Liver (tissue), 9 donors: ENCODE data around the gene CUL2. TPM values are rescaled to one million over a fixed set of nuclear protein-coding genes. Genes with fewer than 3 reads are reported as not detected.
"Not testable (repeated sequence)": the region's sequence is repeated elsewhere in the genome, so short reads cannot be mapped to it uniquely, and the experiment has no call there.

ENCODE experiments used
- DNase-seq: peaks from one replicate; pipeline ENCODE4 v3.0.0-alpha.2; 2017; ENCODE audit warnings: low spot score
- H3K27ac ChIP-seq, 2 donors: one replicate each; pipeline ENCODE4 v1.7.0; 2013; ENCODE audit warnings: inconsistent platforms in 2 of 2, low read length in 2 of 2, control low read depth in 1 of 2, low read depth in 1 of 2, mild to moderate bottlenecking in 1 of 2
- H3K27me3 ChIP-seq, 4 donors: one replicate each; pipeline versions ENCODE4 v1.6.1 to v1.7.0; 2013; ENCODE audit warnings: low read length in 3 of 4, inconsistent platforms in 1 of 4, mild to moderate bottlenecking in 1 of 4, moderate library complexity in 1 of 4; ENCODE audit not compliant: control insufficient read depth in 4 of 4, insufficient read depth in 4 of 4
- H3K36me3 ChIP-seq, 4 donors: one replicate each; pipeline versions ENCODE4 v1.6.1 to v1.7.0; 2013; ENCODE audit warnings: low read length in 3 of 4, mild to moderate bottlenecking in 3 of 4, low read depth in 1 of 4, moderate library complexity in 1 of 4; ENCODE audit not compliant: control insufficient read depth in 4 of 4, insufficient read depth in 3 of 4
- H3K4me1 ChIP-seq, 4 donors: one replicate each; pipeline versions ENCODE4 v1.6.1 to v1.7.0; 2013; ENCODE audit warnings: low read length in 3 of 4, mild to moderate bottlenecking in 3 of 4, moderate library complexity in 1 of 4; ENCODE audit not compliant: control insufficient read depth in 4 of 4, insufficient read depth in 4 of 4
- H3K4me3 ChIP-seq, 3 donors: one replicate each; pipeline versions ENCODE4 v1.6.1 to v1.7.0; 2013; ENCODE audit warnings: low read length in 3 of 3, control low read depth in 1 of 3, low read depth in 1 of 3, mild to moderate bottlenecking in 1 of 3
- H3K9ac ChIP-seq, 2 donors: one replicate each; pipeline ENCODE4 v1.7.0; 2013; ENCODE audit warnings: low read length in 2 of 2, mild to moderate bottlenecking in 2 of 2, moderate library complexity in 2 of 2, control low read depth in 1 of 2, low read depth in 1 of 2
- H3K9me3 ChIP-seq, 4 donors: one replicate each; pipeline versions ENCODE4 v1.6.1 to v1.7.0; 2013; ENCODE audit warnings: low read length in 3 of 4; ENCODE audit not compliant: control insufficient read depth in 4 of 4
- EGR1 ChIP-seq, 2 donors: IDR thresholded peaks; 2 replicates each; pipeline ENCODE4 v1.6.1; 2016 to 2018; ENCODE audit warnings: antibody characterized with exemption in 2 of 2, low read depth in 2 of 2
- FOXA1 ChIP-seq: IDR thresholded peaks from 2 replicates; pipeline ENCODE4 v1.6.1; 2016; ENCODE audit warnings: antibody characterized with exemption
- FOXA2 ChIP-seq: IDR thresholded peaks from 2 replicates; pipeline ENCODE4 v1.6.1; 2016; ENCODE audit warnings: antibody characterized with exemption
- GABPA ChIP-seq, 2 donors: IDR thresholded peaks in 1 of 2; conservative IDR thresholded peaks in 1 of 2; 2 replicates each; pipeline ENCODE4 v1.6.1; 2016; ENCODE audit warnings: antibody characterized with exemption in 2 of 2, mild to moderate bottlenecking in 1 of 2, moderate library complexity in 1 of 2
- HNF4A ChIP-seq, 2 donors: conservative IDR thresholded peaks; 2 replicates each; pipeline ENCODE4 v1.6.1; 2016; ENCODE audit warnings: antibody characterized with exemption in 2 of 2, mild to moderate bottlenecking in 2 of 2
- HNF4G ChIP-seq: IDR thresholded peaks from 2 replicates; pipeline ENCODE4 v1.6.1; 2016; ENCODE audit warnings: antibody characterized with exemption
- JUND ChIP-seq, 2 donors: IDR thresholded peaks; 2 replicates each; pipeline ENCODE4 v1.6.1; 2016; ENCODE audit warnings: antibody characterized with exemption in 2 of 2
- NR2F2 ChIP-seq: IDR thresholded peaks from 2 replicates; pipeline ENCODE4 v1.6.1; 2016; ENCODE audit warnings: antibody characterized with exemption
- RAD21 ChIP-seq, 2 donors: IDR thresholded peaks; 2 replicates each; pipeline ENCODE4 v1.6.1; 2016; ENCODE audit warnings: antibody characterized with exemption in 2 of 2, mild to moderate bottlenecking in 2 of 2
- RXRA ChIP-seq, 2 donors: IDR thresholded peaks; 2 replicates each; pipeline ENCODE4 v1.6.1; 2017 to 2018; ENCODE audit warnings: antibody characterized with exemption in 2 of 2, mild to moderate bottlenecking in 1 of 2
- SP1 ChIP-seq: IDR thresholded peaks from 2 replicates; pipeline ENCODE4 v1.6.1; 2018; ENCODE audit warnings: antibody characterized with exemption, mild to moderate bottlenecking
- TAF1 ChIP-seq: conservative IDR thresholded peaks from 2 replicates; pipeline ENCODE4 v1.6.1; 2016; ENCODE audit warnings: antibody characterized with exemption, mild to moderate bottlenecking
- YY1 ChIP-seq: IDR thresholded peaks from 2 replicates; pipeline ENCODE4 v1.6.1; 2016; ENCODE audit warnings: antibody characterized with exemption, mild to moderate bottlenecking
- WGBS: extraction: QIAGEN DNeasy Blood & Tissue Kit; methylation state at CpG from one replicate; pipeline ENCODE4 v1.1.7; 2013; 5-methylcytosine and 5-hydroxymethylcytosine counted together
- polyA plus RNA-seq, 2 donors: library from polyadenylated mRNA; stranded (reverse) in 1 of 2; unstranded in 1 of 2; fragments of 200-250 nt in 1 of 2; fragments of >200 nt in 1 of 2; fragmentation: Nextera tagmentation in 1 of 2; extraction: Ambion mirVana in 1 of 2; gene quantifications; one replicate each; pipeline versions ENCODE4 v1.2.1 to v1.2.3, GENCODE V29; 2013 to 2015
- total RNA-seq, 2 donors: library from RNA; depleted of rRNA; stranded (reverse); fragments of >200 nt; gene quantifications; one replicate each; pipeline ENCODE4 v1.2.3, GENCODE V29; 2014
- TF ChIP-seq, protein P1 (sequence below): IDR thresholded peaks from 2 replicates; pipeline ENCODE4 v1.6.1; 2016; ENCODE audit warnings: antibody characterized with exemption
- TF ChIP-seq, protein P2 (sequence below): fragments of 150-350 bp; IDR thresholded peaks from 2 replicates; pipeline ENCODE4 v1.5.1; 2017; ENCODE audit warnings: improper control_type of control experiment, low read depth, low read length; ENCODE audit not compliant: missing input control
- TF ChIP-seq, protein P3 (sequence below): IDR thresholded peaks from 2 replicates; pipeline ENCODE4 v1.6.1; 2016; ENCODE audit warnings: antibody characterized with exemption
- TF ChIP-seq, protein P4 (sequence below): IDR thresholded peaks from 2 replicates; pipeline ENCODE4 v1.6.1; 2016; ENCODE audit warnings: antibody characterized with exemption, mild to moderate bottlenecking
- donor health status: healthy.
- donor health status: healthy.
- donor health status: healthy.
- donor health status: healthy.
- donor health status: healthy.

CUL2 gene
- total and polyA plus RNA-seq, 4 donors, result 8.6 to 14.1 (median 12.1) TPM

DNA sequence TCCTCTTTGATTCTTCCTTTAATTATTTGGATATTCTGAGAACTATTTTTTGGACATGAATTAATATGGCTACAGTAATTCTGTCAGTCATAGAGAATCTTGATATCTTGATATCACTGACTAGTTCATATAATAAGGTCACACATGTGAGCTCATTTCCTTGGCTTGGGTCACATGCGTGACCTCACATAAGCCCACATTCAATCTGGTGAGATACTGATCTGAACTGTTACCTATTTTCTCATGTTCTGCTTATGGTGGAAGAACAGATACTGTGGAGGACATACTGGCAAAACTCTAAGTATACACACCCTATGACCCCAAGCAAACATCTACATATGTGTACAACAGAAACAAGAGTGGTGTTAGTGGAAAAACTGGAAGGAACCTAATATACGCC, 44.1 kb downstream of the CUL2 start:
- Histone ChIP-seq H3K36me3 (peaks cover 0 to 38% (median 14%) of the 10 kb centered on the region in 4 donors), H3K9me3 (no peaks in the 10 kb centered on the region), H3K27me3 (no peaks in the 10 kb centered on the region), H3K4me1 (peaks cover 0 to 14% (median 2%) of the 10 kb centered on the region in 4 donors), H3K4me3 (no peak overlapping the region), H3K9ac (no peak overlapping the region), H3K27ac (no peak overlapping the region)
- no peak for DNase-seq
- WGBS, result 73% methylated on average over 2 of the region's 2 CpGs
- TF ChIP-seq JUND (IDR thresholded peaks at IDR 0.05), result no peak
- TF ChIP-seq YY1, result no peak
- no peak for TF ChIP-seq SP1
- no peak for TF ChIP-seq NR2F2
- no peak for TF ChIP-seq FOXA2
- no peak for TF ChIP-seq GABPA (IDR thresholded peaks at IDR 0.05 in 1 of 2, conservative IDR thresholded peaks at IDR 0.05 in 1 of 2)
- TF ChIP-seq EGR1 (IDR thresholded peaks at IDR 0.05; ENCODE audit: low read depth in 2 of 2), result no peak
- no peak for TF ChIP-seq FOXA1
- TF ChIP-seq, protein P1, sequence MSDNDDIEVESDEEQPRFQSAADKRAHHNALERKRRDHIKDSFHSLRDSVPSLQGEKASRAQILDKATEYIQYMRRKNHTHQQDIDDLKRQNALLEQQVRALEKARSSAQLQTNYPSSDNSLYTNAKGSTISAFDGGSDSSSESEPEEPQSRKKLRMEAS, result no peak
- no peak for TF ChIP-seq RXRA (IDR thresholded peaks at IDR 0.05)

DNA sequence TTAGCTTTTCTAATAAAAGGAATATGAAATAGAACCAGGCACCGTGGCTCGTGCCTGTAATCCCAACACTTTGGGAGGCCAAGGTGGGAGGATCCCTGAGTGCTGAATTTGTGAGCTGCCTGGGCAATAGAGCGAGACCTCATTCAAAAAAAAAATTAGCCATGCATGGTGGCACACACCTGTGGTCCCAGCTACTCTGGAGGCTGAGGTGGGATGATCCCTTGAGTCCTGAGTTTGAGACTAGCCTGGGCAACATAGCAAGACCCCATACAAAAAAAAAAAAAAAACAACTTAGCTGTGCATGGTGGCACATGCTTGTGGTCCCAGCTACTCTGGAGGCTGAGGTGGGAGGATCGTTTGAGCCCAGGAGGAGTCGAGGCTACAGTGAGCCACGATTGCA, 44.9 kb downstream of the CUL2 start:
- H3K9me3 ChIP-seq, H3K9ac ChIP-seq, H3K4me3 ChIP-seq, DNase-seq, H3K27ac ChIP-seq, H3K27me3 ChIP-seq: not testable (repeated sequence)
- WGBS, result 98% methylated on average over 6 of the region's 6 CpGs
- Histone ChIP-seq H3K36me3 (peaks cover 0 to 41% (median 15%) of the 10 kb centered on the region in 4 donors), H3K4me1 (peaks cover 0 to 14% (median 2%) of the 10 kb centered on the region in 4 donors)

DNA sequence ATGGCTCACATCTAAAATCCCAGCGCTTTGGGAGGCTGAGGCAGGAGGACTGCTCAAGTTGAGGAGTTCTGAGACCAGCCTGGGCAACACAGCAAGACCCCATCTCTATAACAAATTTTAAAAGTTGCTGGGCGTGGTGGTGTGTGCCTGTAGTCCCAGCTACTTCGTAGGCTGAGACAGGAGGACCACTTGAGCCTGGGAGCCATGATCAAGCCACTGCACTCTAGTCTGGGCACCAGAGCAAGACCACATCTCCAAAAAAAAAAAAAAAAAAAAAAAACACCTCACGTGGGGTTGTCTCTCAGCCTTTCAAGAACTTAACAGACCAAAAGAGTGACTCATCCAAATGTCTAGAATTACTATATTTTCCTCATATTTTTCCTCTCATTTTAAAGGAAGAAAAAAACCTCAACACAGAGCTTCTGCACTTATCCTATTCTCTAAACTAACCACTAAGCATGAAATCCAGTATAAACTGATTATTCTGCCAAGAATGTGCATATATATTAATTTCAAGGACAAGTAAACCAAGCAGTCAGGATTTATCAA, 46.3 kb downstream of the CUL2 start:
- WGBS, result over 99% methylated on average over 4 of the region's 4 CpGs
- H3K27ac ChIP-seq, result no peak overlapping the region
- H3K27me3 ChIP-seq, result no peaks in the 10 kb centered on the region
- no peaks in the 10 kb centered on the region for H3K9me3 ChIP-seq
- H3K36me3 ChIP-seq, result peaks cover 0 to 35% (median 11%) of the 10 kb centered on the region in 4 donors
- no peak for DNase-seq
- no peak overlapping the region for H3K9ac ChIP-seq
- no peak overlapping the region for H3K4me3 ChIP-seq
- peaks cover 0 to 14% (median 2%) of the 10 kb centered on the region in 4 donors for H3K4me1 ChIP-seq
- TF ChIP-seq RAD21 (IDR thresholded peaks at IDR 0.05) (no peak), TAF1 (no peak), HNF4G (no peak), NR2F2 (no peak), HNF4A (conservative IDR thresholded peaks at IDR 0.05) (no peak), SP1 (no peak), JUND (IDR thresholded peaks at IDR 0.05) (no peak), EGR1 (IDR thresholded peaks at IDR 0.05; ENCODE audit: low read depth in 2 of 2) (no peak), RXRA (IDR thresholded peaks at IDR 0.05) (no peak), GABPA (IDR thresholded peaks at IDR 0.05 in 1 of 2, conservative IDR thresholded peaks at IDR 0.05 in 1 of 2) (no peak), FOXA1 (no peak), YY1 (no peak), FOXA2 (no peak)
- TF ChIP-seq, protein P2, sequence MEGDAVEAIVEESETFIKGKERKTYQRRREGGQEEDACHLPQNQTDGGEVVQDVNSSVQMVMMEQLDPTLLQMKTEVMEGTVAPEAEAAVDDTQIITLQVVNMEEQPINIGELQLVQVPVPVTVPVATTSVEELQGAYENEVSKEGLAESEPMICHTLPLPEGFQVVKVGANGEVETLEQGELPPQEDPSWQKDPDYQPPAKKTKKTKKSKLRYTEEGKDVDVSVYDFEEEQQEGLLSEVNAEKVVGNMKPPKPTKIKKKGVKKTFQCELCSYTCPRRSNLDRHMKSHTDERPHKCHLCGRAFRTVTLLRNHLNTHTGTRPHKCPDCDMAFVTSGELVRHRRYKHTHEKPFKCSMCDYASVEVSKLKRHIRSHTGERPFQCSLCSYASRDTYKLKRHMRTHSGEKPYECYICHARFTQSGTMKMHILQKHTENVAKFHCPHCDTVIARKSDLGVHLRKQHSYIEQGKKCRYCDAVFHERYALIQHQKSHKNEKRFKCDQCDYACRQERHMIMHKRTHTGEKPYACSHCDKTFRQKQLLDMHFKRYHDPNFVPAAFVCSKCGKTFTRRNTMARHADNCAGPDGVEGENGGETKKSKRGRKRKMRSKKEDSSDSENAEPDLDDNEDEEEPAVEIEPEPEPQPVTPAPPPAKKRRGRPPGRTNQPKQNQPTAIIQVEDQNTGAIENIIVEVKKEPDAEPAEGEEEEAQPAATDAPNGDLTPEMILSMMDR, result no peak
- TF ChIP-seq, protein P3, sequence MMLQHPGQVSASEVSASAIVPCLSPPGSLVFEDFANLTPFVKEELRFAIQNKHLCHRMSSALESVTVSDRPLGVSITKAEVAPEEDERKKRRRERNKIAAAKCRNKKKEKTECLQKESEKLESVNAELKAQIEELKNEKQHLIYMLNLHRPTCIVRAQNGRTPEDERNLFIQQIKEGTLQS, result no peak
- TF ChIP-seq, protein P4, sequence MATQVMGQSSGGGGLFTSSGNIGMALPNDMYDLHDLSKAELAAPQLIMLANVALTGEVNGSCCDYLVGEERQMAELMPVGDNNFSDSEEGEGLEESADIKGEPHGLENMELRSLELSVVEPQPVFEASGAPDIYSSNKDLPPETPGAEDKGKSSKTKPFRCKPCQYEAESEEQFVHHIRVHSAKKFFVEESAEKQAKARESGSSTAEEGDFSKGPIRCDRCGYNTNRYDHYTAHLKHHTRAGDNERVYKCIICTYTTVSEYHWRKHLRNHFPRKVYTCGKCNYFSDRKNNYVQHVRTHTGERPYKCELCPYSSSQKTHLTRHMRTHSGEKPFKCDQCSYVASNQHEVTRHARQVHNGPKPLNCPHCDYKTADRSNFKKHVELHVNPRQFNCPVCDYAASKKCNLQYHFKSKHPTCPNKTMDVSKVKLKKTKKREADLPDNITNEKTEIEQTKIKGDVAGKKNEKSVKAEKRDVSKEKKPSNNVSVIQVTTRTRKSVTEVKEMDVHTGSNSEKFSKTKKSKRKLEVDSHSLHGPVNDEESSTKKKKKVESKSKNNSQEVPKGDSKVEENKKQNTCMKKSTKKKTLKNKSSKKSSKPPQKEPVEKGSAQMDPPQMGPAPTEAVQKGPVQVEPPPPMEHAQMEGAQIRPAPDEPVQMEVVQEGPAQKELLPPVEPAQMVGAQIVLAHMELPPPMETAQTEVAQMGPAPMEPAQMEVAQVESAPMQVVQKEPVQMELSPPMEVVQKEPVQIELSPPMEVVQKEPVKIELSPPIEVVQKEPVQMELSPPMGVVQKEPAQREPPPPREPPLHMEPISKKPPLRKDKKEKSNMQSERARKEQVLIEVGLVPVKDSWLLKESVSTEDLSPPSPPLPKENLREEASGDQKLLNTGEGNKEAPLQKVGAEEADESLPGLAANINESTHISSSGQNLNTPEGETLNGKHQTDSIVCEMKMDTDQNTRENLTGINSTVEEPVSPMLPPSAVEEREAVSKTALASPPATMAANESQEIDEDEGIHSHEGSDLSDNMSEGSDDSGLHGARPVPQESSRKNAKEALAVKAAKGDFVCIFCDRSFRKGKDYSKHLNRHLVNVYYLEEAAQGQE, result no peak
- TF ChIP-seq, protein P1, result no peak
